GM12872 (cell line): ENCODE data around the gene HPSE2.

ENCODE experiments used
- CTCF ChIP-seq: IDR thresholded peaks from 3 replicates; pipeline ENCODE4 v1.5.1; 2011; ENCODE audit warnings: low read depth, mild to moderate bottlenecking, low read length, moderate library complexity; ENCODE audit not compliant: insufficient read depth

HPSE2 gene

GRCh38 chr10:98858525-98858924 is 377.1 kb downstream of the HPSE2 start:
- TF ChIP-seq CTCF, result no peak; the same call in 2 of the 3 replicates

GRCh38 chr10:98855403-98856189 is 380.1 kb downstream of the HPSE2 start:
- TF ChIP-seq CTCF, result no peak

GRCh38 chr10:98852686-98853085 is 383.0 kb downstream of the HPSE2 start:
- peak; percentile 33; the same call in 1 of the 3 replicates for TF ChIP-seq CTCF

DNA sequence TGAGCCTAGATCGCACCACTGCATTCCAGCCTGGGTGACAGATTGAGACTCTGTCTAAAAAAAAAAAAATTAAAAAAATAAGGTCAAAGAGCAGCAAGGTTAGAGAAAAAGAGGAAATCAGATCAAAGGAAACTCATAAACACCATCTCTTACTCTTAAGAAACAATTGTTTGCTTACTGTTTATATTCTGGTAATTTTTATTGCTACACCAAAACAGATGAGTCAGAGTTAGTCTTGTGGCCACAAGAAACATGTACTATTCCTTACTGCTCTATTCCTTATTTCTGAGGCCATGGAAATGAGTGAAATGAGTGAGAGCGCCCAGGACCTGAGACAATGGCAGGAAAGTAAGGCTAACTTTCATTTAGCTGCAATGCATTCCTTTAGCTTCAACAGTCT is 387.3 kb downstream of the HPSE2 start:
- no peak for TF ChIP-seq CTCF

GRCh38 chr10:98846787-98847186 is 388.9 kb downstream of the HPSE2 start:
- TF ChIP-seq CTCF, result no peak

GRCh38 chr10:98833542-98833941 is 402.1 kb downstream of the HPSE2 start:
- no peak for TF ChIP-seq CTCF

DNA sequence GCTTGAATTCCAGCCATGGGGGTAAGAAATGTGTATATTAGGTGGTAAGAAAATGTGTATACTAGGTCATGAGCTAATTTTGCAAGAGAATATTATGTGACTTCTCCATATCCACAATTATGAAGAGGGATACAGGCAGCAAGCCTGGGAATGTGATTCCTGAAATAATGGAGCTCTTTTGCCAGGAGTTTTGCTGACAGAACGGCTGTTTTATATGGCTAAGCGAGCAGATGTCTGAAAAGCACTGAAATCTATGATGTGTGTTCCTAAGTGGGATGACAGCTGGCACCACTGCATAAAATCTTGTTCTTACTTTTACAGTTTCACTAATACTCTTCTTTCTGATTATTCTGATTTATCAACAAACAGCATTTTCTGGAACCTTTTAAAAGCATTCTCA is 402.9 kb downstream of the HPSE2 start:
- no peak for TF ChIP-seq CTCF
